Lung (tissue), 12 donors: ENCODE results near the gene ARMC7. TPM values are rescaled to one million over a fixed set of nuclear protein-coding genes. Genes with fewer than 3 reads are reported as not detected.

Experiments
- ATAC-seq: fragments of 200-7000 bp; cut with Tn5 transposase; one replicate; pipeline ENCODE4 v1.9.1; 2020; ENCODE audit warnings: moderate number of reproducible peaks; ENCODE audit not compliant: insufficient read depth, low FRiP score
- DNase-seq, 3 donors: peaks; one replicate each; pipeline ENCODE4 v3.0.0-alpha.2; 2013 to 2017
- H3K27ac ChIP-seq, 2 donors: one replicate each; pipeline ENCODE4 v1.5.1; 2013; ENCODE audit warnings: mild to moderate bottlenecking in 2 of 2, moderate library complexity in 2 of 2, control low read depth in 1 of 2, inconsistent platforms in 1 of 2, low read depth in 1 of 2, low read length in 1 of 2
- H3K27me3 ChIP-seq, 3 donors: one replicate each; pipeline ENCODE4 v1.5.1; 2013; ENCODE audit warnings: low read length in 2 of 3; ENCODE audit not compliant: control insufficient read depth in 3 of 3, insufficient read depth in 3 of 3
- H3K36me3 ChIP-seq, 4 donors: one replicate each; pipeline ENCODE4 v1.5.1; 2013; ENCODE audit warnings: low read length in 4 of 4, mild to moderate bottlenecking in 1 of 4, moderate library complexity in 1 of 4; ENCODE audit not compliant: control insufficient read depth in 4 of 4, insufficient read depth in 4 of 4
- H3K4me1 ChIP-seq, 5 donors: one replicate each; pipeline ENCODE4 v1.5.1; 2013; ENCODE audit warnings: low read length in 5 of 5, mild to moderate bottlenecking in 2 of 5, moderate library complexity in 1 of 5; ENCODE audit not compliant: control insufficient read depth in 5 of 5, insufficient read depth in 5 of 5
- H3K4me3 ChIP-seq: one replicate; pipeline ENCODE4 v1.5.1; 2013; ENCODE audit warnings: mild to moderate bottlenecking, control low read depth, moderate library complexity
- H3K9ac ChIP-seq, 2 donors: one replicate each; pipeline ENCODE4 v1.5.1; 2013; ENCODE audit warnings: low read length in 2 of 2, control low read depth in 1 of 2; ENCODE audit not compliant: insufficient read depth in 1 of 2
- H3K9me3 ChIP-seq, 4 donors: one replicate each; pipeline ENCODE4 v1.5.1; 2013; ENCODE audit warnings: low read length in 3 of 4, mild to moderate bottlenecking in 1 of 4, moderate library complexity in 1 of 4; ENCODE audit not compliant: control insufficient read depth in 4 of 4, insufficient read depth in 3 of 4
- CTCF ChIP-seq: IDR thresholded peaks from 2 replicates; pipeline ENCODE4 v1.5.1; 2012; ENCODE audit warnings: mild to moderate bottlenecking; ENCODE audit errors: control extremely low read depth, extremely low read depth
- WGBS, 2 donors: extraction: QIAGEN DNeasy Blood & Tissue Kit; methylation state at CpG; one replicate each; pipeline ENCODE4 v1.1.7; 2013; 5-methylcytosine and 5-hydroxymethylcytosine counted together
- polyA plus RNA-seq, 2 donors: library from polyadenylated mRNA; stranded (reverse); fragments of 200-250 nt; gene quantifications; one replicate each; pipeline ENCODE4 v1.2.1, GENCODE V29; 2013
- total RNA-seq, 2 donors: library from RNA; depleted of rRNA in 1 of 2; stranded (reverse); fragments of >200 nt in 1 of 2; gene quantifications; one replicate each; pipeline ENCODE4 v1.2.1, GENCODE V29; 2014 to 2021
- donor health status: control.
- donor health status: control.
- donor health status: Bipolar disorder and iron deficiency.
- donor health status: healthy.
- donor health status: DM: yes; HTN: yes; CAD: no.

The ARMC7 gene
- total and polyA plus RNA-seq, 4 donors, result 8.1 to 19.2 (median 11.8) TPM

GRCh38 chr17:75142236-75142971 lies 32.6 kb downstream of the ARMC7 start:
- Histone ChIP-seq H3K27ac (no peak overlapping the region), H3K9ac (no peak overlapping the region), H3K4me3 (no peak overlapping the region), H3K36me3 (peaks cover 6 to 20% (median 16%) of the 10 kb centered on the region in 4 donors), H3K4me1 (no peaks in the 10 kb centered on the region), H3K9me3 (no peaks in the 10 kb centered on the region), H3K27me3 (no peaks in the 10 kb centered on the region)
- ATAC-seq (no peak), DNase-seq (no peak)
- TF ChIP-seq CTCF, result no peak
- WGBS, 2 donors, result 81 to 86% methylated on average over 13 of the region's 13 CpGs

GRCh38 chr17:75144816-75145512 lies 35.2 kb downstream of the ARMC7 start:
- ATAC-seq, result no peak
- WGBS, 2 donors, result 89 to 92% methylated on average over 11 of the region's 11 CpGs
- H3K36me3 ChIP-seq, result peaks cover 11 to 24% (median 21%) of the 10 kb centered on the region in 4 donors

GRCh38 chr17:75146592-75146991 lies 36.8 kb downstream of the ARMC7 start:
- Histone ChIP-seq H3K4me3 (no peak overlapping the region), H3K27me3 (no peaks in the 10 kb centered on the region), H3K36me3 (peaks cover 10 to 20% (median 19%) of the 10 kb centered on the region in 4 donors), H3K9me3 (no peaks in the 10 kb centered on the region), H3K4me1 (no peaks in the 10 kb centered on the region), H3K9ac (no peak overlapping the region), H3K27ac (no peak overlapping the region)
- DNase-seq (no peak), ATAC-seq (no peak)
- WGBS, 2 donors, result 47 to 70% methylated on average over 3 of the region's 3 CpGs
- no peak for TF ChIP-seq CTCF

More at GRCh38 chr17:75144816-75145512, 35.2 kb downstream of the ARMC7 start:
- no peak for DNase-seq
- TF ChIP-seq CTCF, result no peak
- no peak overlapping the region for H3K9ac ChIP-seq
- no peaks in the 10 kb centered on the region for H3K4me1 ChIP-seq
- no peaks in the 10 kb centered on the region for H3K27me3 ChIP-seq
- H3K9me3 ChIP-seq, result no peaks in the 10 kb centered on the region
- H3K27ac ChIP-seq, result no peak overlapping the region
- no peak overlapping the region for H3K4me3 ChIP-seq
